Ovary (tissue), 3 donors: ENCODE measurements around the gene STRA6.

Experiments
- POLR2A ChIP-seq: fragments of 450-650 bp; IDR thresholded peaks from one replicate; pipeline ENCODE4 v1.6.1; 2017; ENCODE audit warnings: antibody characterized with exemption, mild to moderate bottlenecking, moderate library complexity
- TF ChIP-seq, protein P1 (sequence below), 3 donors: fragments of 450-650 bp in 2 of 3; fragments of 200-600 bp in 1 of 3; IDR thresholded peaks; one replicate each; pipeline versions ENCODE4 v1.5.1 to v1.8.0; 2016 to 2022; ENCODE audit warnings: antibody characterized with exemption in 3 of 3, mild to moderate bottlenecking in 1 of 3
- donor health status: DM: no; HTN: no; CAD: no.

DNA sequence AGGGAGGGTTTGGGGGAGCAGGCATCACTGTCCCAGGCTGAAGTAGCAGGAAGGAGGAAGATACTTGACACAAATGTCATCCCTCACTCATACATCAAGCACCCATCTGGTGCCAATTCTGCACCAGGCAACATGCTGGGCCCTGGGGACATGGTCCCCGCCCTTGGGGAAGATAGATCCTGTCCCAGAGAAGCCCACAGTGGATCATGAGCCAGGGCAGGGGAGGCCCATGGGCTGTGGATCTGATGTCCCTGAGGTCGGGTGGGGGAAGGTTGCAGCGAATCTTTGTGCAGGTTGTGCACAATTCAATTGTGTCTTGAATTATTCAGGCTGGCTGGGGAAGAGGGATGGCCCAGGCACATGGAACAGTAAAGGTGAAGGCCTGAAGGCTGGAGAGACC is 27.1 kb upstream of the STRA6 start:
- TF ChIP-seq POLR2A: no peak
- TF ChIP-seq, protein P1, sequence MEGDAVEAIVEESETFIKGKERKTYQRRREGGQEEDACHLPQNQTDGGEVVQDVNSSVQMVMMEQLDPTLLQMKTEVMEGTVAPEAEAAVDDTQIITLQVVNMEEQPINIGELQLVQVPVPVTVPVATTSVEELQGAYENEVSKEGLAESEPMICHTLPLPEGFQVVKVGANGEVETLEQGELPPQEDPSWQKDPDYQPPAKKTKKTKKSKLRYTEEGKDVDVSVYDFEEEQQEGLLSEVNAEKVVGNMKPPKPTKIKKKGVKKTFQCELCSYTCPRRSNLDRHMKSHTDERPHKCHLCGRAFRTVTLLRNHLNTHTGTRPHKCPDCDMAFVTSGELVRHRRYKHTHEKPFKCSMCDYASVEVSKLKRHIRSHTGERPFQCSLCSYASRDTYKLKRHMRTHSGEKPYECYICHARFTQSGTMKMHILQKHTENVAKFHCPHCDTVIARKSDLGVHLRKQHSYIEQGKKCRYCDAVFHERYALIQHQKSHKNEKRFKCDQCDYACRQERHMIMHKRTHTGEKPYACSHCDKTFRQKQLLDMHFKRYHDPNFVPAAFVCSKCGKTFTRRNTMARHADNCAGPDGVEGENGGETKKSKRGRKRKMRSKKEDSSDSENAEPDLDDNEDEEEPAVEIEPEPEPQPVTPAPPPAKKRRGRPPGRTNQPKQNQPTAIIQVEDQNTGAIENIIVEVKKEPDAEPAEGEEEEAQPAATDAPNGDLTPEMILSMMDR (IDR thresholded peaks at IDR 0.05): no peak
